Activated CD4-positive, CD25-positive, alpha-beta regulatory T cell treated with anti-CD3 and anti-CD28 coated beads, Interleukin-2, amount 50 U/mL, for 24 hours (primary cell): ENCODE measurements around the gene RPTOR.

Experiments
- ATAC-seq, 2 donors: fragments of 150-1000 bp; cut with Tn5 transposase; one replicate each; pipeline ENCODE4 v1.10.0; 2021; ENCODE audit warnings: mild to moderate bottlenecking in 1 of 2, moderate library complexity in 1 of 2

RPTOR gene

DNA sequence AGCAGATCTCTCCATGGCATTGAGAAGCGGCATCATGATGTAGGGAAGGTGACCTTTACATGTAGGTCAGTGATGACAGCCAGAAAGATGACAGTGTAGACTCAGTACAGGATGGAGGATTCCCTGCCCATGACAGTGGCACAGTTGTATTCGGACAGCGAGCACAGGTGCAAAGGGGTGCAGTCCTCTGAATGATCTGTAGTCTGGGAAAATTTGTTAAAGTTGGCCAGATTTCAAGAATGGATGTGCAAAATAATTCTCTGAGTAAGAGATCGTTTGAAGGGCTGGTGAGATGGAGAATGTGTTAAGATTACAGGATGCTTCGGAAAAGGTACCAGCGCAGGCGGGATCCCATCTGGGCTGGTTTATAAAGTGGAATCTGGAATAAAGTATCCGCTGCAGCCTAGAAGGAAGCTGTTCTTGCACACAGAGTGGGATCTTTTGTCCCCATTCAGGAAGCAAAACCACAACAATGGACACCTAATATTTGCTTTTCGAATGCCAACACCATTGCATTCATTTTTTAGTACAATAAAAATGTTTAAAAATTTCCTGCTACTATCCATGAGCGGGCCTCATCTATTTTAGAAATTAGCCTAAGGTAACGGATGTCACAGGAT is 101.2 kb downstream of the RPTOR start:
- no peak for ATAC-seq

DNA sequence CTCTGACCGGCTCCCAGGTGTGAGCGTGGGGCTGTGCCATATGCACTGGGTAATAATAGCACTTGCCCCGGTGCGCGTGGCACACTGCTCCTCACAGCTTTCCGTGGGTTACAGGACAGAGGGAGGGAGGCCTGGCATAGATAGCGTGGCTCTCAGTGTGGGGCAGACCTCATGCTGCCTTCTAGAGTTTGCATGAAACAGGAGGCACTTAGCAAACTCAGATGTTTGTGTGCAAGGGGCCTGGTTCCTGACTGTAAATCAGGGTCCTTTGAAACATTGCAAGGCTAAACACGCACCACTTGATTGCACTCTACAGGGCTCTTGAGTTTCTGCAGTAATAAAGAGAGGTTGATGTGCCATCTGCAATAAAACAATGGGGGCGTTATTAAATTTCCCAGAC is 101.7 kb downstream of the RPTOR start:
- no peak for ATAC-seq

GRCh38 chr17:80647746-80648145 is 103.1 kb downstream of the RPTOR start:
- peak in 1 of 2 donors; percentile 6 for ATAC-seq

- peak; percentile 70 to 71 for ATAC-seq
Observed at GRCh38 chr17:80649200-80649644, 104.6 kb downstream of the RPTOR start.

GRCh38 chr17:80649672-80650330 is 105.2 kb downstream of the RPTOR start:
- ATAC-seq = peak; percentile 90 to 91

- no peak for ATAC-seq
Observed at GRCh38 chr17:80650331-80650672, 105.7 kb downstream of the RPTOR start.

- ATAC-seq = no peak
Observed at GRCh38 chr17:80650751-80651518, 106.3 kb downstream of the RPTOR start.

GRCh38 chr17:80652756-80653330 is 108.2 kb downstream of the RPTOR start:
- ATAC-seq = no peak

DNA sequence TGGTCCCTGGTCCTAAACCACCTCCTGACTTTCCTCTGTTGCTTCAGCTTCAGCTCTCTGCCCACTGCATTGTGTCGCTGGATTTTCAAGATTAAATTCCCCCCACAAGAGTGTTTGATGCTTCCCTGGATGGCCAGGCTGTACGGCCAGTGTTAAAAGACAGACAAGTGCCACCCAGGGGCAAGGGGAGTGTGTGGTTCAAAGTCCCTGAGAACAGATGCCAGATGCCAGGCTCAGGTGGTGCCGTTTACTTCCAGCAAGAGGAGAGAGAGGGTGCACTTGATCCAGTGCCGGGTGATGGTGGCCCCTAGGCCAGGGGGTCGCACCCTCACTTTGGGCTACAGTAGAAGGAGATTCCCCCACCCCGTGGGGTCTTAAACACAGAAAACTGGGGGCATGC is 109.2 kb downstream of the RPTOR start:
- no peak for ATAC-seq

- no peak for ATAC-seq
Observed at GRCh38 chr17:80655608-80656007, 111.0 kb downstream of the RPTOR start.

DNA sequence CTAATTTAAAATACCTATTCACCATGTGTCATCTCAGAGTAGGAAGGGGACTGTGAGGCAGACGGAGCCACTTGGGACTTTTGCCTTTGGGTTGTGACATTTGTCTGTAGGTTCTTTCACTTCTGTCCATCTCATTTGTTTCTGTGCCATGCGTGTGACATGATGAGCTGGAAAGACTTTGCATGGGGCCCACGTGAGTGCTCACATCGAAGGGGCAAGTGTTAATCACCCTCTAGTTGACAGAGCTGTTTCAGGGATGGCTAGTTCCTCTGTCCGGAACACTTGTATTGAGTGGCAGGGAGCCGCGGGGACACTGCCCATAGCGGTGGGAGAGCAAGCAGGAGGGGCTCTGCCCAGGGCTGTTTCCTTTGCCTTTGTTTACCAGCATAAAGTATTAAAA is 112.0 kb downstream of the RPTOR start:
- ATAC-seq = peak; percentile 36 to 58

DNA sequence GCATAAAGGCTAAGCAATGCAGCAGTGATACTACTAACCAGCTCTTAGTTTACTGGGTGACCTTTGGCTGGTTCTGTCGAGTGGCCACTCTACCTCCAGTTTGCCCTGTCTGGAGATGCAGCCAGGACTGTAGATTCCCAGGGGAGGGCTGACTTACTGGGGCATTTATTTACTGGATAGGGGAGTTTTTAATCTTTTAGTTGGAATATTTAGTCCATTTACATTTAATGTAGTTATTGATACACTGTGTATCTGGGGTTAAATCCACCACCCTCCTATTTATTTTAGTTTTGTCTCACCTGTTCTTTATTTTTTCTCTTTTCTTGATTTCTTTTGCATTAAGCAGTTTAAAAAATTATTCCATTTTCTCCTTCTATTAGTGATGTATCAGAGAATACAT is 112.9 kb downstream of the RPTOR start:
- ATAC-seq = no peak

DNA sequence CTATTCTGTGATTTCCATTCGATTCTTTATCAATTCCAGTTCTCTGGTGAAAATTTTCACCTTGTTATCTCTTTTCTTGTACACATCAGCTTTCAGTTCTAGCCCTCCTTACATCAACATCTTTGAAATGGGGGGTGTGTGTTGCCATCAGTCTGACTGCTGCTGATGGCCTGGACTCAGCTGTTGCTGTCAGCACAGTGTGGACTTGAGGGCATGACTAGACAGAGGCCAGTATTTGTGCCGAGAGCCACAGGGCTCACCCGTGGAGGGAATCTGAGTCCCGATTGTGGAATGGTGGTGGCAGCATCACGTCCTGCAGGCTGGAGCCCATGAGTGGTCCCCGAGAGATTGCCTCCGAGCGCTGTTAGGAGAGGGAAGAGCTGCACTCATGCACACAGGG is 114.2 kb downstream of the RPTOR start:
- no peak for ATAC-seq

GRCh38 chr17:80659651-80660050 is 115.0 kb downstream of the RPTOR start:
- ATAC-seq = no peak

DNA sequence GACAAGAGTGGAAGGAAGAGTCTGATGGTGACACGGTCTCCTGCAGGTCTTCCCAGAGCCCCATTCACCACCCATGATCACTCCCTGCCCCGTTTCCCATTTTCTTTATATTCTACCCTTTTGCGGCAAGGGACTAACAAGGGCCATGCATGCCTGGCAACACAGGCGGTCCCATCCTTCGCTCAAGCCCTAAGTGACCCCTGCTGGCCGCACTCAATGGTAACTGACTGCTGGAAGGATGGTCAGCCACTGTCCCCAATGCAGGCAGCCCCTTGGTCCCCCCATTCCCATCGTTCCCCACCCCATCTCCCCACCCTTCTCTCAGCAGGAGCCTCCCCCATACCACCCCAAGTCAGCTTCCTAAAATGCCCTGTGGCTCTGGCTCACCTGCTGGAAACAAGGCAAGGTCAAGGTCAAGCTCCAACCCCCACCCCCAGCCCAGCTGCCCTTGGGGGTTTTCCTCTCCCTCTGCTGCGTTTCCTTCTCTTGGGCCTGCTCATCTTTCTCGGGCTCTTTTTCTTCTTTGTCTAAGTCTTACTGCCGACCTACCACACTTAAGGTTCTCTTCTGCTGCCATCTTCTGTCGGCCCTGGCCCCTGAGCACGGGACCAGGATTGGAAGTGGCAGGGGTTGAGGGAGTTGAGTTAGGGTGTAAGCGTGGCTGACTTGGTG is 116.0 kb downstream of the RPTOR start:
- ATAC-seq = no peak

GRCh38 chr17:80662557-80662956 is 117.9 kb downstream of the RPTOR start:
- no peak for ATAC-seq

GRCh38 chr17:80663781-80664206 is 119.2 kb downstream of the RPTOR start:
- ATAC-seq = peak in 1 of 2 donors; percentile 17

DNA sequence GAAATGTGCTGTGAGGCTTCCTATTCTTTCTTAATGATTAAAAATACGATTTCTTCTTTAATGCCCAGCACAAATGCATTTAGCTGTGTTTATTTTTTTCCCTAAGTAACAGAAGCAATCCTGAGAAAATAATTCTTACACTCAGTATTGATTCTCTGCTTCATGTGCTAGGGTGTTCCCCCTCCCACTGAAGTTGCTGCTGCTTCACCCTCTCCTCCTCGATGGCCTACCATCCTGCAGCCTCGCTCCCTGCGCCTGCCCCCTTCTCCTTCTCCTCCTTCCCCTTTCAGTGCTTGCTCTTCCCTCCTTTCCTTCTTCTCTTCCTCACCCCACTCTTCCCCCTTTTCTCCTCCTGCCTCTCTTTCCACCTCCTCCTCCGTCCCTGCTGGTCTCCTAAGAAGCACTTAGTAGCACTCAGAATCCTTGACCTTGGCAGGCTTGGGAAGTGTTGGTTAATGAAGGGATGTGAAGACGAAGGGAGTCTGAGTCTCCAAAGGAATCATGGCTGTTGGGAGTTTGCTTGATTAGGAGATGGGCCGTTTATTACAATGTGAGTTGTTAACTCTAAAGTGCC is 119.7 kb downstream of the RPTOR start:
- peak in 1 of 2 donors; percentile 27 for ATAC-seq

DNA sequence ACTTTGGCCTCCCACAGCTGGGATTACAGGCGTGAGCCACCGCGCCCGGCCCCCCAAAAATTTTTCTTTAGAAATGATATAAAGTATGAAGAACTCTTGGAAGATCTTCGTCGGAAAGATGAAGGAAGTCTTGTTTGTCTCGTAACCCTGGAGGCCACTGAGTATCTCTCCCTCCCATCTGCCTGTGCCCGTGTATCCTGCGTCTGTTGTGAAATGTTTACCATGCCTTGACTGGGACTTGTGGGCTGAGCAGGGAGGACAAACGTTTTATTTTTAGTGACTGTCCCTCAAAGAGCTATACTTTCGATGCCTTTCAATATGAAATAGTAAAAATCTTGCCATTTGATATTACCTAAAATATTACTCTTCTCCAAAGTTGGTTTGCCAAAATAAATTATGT is 121.2 kb downstream of the RPTOR start:
- no peak for ATAC-seq

GRCh38 chr17:80666867-80667266 is 122.2 kb downstream of the RPTOR start:
- ATAC-seq = no peak

GRCh38 chr17:80667462-80668277 is 123.0 kb downstream of the RPTOR start:
- ATAC-seq = peak in 1 of 2 donors; percentile 25
